Bone marrow (tissue), 2 donors: ENCODE data around the gene PLCD3.
A peak's percentile ranks its signal among the peaks of the same experiment; 100 is the strongest.

Source experiments
- DNase-seq, 2 donors: peaks; one replicate each; lab custom pipeline; 2025; lab: John Stamatoyannopoulos, UW

PLCD3 gene

DNA sequence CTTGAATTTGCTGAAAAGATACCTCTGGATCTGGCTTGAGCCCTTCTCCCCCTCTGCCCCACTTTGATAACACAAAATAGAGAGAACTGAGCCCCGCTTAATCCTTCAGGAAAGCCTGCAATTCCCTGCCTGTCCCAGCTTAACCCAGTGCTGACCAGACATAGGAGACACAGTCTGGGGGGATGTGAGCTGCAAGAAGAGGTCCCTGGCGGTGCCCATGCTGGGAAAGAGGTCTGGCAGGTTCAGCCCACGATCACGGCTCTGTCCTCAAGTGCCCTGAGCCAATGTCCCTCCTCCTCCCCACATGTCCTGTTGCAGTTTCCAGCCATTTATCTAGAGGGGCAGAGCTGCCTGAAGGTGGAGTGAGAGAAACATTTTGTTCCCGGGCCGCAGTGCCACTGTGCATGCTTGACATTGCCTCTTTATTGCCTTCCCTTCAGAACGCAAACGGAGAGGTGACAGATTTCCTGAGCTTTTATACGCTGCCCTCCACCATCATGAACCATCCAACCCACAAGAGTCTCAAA, 29.0 kb downstream of the PLCD3 start:
- no peak for DNase-seq

DNA sequence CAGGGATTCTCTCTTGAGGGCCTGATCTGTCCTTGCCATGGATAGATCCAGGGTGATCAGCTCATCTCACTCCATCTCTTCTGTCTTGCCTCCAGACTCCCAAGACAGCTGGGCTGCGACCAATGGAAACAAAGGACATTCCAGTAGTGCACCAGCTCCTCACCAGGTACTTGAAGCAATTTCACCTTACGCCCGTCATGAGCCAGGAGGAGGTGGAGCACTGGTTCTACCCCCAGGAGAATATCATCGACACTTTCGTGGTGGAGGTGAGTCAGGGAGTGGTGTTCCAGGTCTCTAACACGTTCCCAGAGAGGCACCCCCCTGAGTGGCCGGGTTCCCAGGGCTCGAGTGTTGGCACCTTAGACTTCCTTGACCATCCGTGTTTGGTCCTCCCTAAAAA, 29.5 kb downstream of the PLCD3 start:
- DNase-seq, result no peak

DNA sequence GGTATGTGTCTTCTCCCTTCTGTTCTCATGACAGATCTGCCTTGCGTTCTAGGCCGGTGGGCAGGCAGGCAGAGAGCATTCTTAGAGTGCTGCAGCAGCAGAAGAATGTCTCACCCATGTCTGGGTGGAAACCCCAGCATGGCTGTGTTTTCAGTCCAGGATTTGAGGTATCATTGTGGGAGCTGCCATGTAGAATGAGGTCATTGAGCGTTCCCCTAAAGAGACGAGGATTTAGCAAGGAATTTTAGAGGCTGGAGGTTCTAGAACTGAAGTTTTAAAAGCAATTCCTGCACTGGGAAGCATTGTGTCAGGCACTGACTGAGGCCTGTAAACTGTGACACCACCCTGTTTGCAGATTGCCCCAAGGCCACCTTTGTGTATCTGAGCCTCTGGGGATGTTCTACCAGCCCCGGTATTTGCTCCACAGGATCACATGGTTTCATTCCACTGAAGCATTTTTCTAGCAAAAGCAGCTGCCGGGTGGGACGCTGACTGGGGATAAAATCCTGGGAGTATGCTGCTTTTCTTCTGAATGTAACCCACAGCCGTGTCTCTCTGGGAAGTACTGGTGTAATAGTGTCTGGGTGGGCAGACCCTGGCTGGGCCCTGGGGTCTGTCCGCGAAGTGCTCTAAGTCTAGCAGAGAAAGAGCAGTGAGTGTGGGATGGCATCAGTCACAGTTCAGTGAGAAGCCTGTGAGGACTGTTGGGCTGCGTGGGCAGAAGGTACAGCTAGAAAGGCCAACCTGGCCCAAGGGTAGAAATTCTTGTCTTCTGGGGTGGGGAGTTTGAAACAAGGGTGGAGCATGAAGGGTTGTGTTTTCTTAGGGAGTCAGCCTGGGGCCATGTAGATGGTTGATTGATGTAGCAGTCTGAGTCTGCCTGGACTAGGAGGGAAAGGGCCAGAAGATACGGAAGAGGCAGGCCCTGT, 30.2 kb downstream of the PLCD3 start:
- no peak for DNase-seq

DNA sequence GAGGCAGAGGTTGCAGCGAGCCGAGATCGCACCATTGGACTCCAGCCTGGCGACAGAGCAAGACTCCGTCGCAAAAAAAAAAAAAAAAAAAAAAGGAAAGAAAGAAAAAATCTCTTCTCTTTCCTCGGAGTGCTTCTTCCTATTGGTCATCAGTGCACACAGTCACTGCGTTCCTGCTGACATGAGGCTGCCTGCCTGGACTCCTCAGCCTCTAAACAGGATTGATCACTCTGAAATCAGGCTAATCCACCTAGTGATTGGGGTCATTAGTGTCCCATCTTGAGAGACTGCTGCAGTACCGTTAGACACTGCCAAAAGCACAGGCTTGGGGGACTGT, 30.8 kb downstream of the PLCD3 start:
- DNase-seq, result no peak

DNA sequence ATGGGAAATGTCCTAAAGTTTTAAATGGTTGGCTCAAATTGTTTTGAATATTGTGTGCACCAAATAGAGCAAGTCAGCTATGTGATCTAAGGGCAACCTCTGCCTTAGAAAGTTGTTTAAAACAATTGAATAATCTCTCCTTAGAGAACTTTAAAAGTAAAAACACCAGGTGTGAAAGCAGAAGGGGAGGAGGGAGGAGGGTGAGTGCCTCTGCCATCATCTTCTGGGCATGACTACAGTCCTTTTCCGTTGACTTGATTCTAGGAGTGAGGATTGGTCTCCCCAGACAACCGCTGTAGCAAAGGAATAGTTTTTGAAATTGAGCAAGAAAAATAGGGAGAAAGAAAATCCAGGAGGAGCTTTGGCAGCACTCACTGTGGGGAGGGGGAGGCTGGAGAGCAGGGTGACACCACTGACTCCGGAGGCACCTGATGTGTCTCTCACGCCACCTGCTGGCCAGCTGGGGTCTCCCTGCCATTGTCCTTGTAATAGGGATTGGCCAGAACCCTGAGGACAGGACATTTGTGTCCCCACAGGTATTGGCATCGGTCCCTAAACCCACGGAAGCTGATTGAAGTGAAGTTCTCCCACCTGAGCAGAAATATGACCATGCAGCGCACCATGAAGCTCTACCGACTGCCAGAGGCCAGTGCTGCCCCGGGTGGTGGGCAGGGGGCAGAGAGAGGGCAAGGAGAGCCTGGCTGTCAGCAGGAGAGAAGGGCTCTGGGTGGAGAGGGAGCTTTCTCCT, 33.3 kb downstream of the PLCD3 start:
- peak; percentile 30 to 35 for DNase-seq

DNA sequence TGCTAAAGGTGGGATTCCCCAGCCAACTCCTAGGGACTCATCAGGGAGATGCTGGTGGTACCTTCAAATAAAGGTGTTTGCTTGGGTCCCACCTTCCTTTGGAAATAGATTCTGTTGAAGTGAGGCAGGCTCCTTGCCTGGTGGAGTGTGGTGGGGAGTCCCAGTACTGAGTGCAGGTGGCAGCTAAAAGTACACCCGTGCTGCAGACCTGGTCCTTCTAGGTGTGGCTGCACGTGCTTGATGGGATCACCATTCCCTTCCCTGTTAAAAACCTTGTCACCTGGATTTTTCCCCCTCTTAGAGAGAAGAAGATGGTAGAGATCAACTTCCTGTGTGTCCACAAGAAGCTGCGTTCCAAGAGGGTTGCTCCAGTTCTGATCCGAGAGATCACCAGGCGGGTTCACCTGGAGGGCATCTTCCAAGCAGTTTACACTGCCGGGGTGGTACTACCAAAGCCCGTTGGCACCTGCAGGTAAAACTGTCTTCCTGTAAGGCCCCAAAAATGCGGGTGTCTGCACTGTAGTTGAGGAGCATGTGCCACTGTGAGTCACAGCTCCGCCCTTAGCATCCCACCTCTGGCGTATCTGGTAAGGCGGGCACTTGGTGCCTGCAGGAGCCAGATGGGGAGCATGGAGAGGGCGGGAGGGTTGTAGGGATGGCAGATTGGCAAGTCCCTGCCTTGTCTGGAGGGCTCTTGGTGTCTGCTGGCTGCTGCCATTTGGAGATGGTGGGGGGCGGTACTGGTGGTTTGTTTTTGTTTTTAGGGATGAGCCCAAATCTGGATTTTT, 34.0 kb downstream of the PLCD3 start:
- DNase-seq, result no peak

DNA sequence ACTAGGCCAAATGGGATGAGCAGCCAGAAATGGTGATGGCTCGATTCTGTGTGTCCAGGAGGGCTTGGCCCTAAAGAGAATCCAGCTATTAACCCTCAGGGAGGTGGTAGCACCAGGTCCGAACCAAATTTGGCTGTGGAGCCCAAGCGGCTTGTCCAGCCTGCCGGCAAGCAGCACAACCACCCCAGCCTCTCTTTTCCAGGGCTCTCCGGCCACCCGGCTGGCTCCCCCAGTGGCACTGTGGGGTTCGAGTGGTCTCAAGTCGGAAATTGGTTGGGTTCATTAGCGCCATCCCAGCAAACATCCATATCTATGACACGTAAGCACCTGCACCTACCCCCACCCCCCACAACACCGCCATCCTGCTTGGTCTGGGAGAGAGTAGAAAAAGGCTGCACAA, 35.4 kb downstream of the PLCD3 start:
- DNase-seq, result no peak

DNA sequence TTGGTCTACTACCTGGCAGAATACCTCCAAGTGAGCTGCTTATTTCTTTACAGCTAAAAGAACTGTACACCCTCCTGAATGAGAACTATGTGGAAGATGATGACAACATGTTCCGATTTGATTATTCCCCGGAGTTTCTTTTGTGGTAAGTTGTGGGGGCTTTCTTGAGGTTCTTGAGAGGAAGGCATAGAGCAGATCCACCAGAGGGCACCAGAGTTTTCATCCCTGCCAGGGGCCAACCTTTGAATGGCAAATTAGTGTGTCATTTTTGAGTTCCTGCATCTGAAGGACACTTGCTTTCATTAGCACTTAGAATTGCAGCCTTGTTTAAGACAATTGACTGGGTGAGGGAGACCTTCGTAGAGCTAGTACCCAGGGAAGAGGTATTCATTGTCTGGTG, 36.2 kb downstream of the PLCD3 start:
- peak in 1 of 2 donors; percentile 41 for DNase-seq

DNA sequence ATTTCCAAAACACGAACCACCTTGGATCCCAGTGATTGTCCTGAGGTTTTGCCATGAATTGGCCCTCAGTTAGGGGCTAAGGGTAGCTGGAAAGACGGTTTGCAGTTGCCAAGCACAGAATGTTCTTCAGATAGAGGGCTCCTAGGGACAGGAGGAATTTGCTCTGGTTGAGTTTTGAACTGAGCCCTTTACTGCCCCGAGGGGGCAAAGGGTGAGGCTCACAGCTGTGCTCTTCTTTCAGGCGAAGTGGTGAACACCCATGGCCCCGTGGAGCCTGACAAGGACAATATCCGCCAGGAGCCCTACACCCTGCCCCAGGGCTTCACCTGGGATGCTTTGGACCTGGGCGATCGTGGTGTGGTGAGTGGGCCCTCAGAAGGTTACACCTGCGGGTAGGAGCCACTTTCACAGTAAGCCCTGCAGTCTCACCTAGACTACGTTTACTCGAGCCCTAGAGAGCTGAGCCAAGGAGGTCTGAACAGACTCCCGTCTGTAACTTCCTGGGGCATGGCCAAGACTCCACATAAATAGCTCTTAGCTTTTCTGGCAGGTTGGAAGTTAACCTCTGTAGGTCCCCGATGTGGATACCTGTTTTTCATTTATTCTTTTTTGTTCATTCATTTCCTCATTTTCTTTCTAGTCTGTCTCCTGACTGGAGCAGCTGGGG, 38.7 kb downstream of the PLCD3 start:
- no peak for DNase-seq

DNA sequence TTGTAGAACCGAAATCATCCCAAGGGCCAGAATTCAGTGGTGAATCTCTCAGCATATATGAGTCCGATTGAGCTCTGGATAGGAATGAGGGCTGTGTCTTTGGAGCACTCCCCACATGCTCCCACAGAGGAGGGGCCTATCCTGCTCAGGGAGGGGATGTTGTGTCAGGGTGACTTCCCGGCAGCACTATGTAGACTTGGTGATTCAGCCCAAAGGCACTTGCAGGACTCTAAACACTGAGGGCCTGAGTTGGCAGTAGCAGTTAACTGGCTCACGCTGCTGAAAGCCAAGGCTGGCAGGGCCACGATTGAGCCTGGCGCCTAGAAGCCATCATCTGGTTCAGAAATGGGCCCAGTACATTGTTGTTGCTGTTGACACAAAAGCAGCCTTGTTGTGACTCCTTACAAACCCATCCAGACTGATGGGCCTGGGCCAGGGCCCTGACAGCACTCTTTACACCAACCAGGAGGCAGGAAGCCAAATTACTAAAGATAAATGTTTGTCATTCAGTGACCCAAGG, 39.3 kb downstream of the PLCD3 start:
- DNase-seq, result no peak

DNA sequence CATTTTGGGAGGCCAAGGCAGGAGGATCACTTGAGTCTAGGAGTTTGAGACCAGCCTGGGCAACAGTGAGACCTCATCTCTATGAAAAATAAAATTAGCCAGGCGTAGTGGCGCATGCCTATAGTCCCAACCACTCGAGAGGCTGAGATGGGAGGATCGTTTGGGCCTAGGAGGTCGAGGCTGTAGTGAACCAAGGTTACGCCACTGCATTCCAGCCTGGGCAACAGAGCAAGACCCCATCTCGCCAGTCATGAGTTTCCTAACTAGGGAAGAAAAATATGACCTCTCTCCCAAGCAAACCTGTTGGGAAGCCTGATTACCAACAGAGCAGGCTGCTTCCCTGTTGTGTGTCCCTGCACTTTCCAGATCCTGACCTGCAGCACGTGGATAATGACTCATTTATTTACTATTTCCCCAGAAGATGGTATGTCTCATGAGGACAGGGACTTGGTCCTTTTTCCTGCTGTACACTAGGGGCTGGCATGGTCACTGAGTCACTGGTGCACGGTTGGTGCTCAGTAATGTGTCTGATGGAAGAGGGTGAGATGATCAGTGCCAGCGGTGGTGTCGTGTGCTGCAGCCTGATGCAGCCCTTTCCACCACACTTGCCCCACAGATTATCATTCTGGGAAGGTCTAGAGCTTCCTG, 40.4 kb downstream of the PLCD3 start:
- no peak for DNase-seq

DNA sequence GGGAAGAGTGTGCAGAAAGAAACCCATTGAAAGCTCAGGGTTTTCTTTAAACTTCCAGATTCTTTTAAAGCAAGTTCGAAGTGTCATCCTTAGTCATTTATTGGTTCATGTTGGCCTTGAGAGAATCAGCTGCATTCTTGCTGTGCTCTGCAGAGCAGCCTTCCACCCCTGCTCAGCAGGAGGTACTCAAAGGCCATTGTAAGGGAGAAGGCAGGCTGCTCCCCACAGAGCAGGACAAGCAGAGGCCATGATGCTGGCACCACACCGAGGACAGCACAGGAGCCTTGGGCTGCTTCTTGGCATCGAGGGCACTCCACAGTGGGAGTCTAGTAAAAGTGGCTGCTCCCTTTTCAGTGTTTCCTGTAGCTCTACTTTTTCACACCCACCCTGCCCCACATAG, 41.6 kb downstream of the PLCD3 start:
- DNase-seq, result no peak

DNA sequence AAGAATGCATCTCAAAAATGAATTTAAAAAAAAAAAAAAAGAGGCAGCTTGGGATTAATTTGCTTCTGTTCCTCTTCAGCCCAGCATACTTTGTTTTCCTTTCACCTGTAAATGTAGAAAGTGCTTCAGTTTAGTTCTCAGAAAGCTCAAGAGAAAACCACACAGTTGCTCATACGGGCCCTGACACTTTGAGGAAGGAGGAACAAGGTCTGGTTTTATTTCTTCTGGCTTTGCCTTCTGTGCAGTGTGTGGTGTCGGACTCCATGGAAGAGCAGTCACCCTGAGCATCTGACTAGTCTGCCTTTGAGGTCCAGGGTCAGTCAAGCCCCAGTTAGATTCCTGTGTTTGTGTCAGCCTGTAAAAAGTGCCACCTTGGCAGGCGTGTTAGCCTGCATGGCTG, 43.6 kb downstream of the PLCD3 start:
- no peak for DNase-seq

DNA sequence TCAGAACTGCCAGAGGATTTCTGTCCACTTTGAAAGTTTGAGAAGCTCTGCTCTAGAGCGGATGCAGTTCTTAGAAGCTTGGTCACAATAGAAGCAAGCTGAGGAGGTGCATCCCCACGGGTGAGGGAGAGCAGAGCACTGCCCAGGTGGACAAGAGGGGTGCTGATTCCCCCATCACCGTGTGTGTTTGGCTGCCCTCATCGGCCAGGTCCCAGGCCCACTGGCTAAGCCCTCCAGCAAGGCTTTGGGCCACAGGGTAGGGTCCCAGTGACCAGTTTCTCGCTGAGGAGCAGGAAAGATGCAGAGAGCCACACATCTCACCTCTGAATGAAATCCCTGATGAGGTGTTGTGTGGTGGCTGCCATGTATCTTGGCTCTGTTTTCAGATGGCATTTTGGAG, 44.3 kb downstream of the PLCD3 start:
- no peak for DNase-seq

DNA sequence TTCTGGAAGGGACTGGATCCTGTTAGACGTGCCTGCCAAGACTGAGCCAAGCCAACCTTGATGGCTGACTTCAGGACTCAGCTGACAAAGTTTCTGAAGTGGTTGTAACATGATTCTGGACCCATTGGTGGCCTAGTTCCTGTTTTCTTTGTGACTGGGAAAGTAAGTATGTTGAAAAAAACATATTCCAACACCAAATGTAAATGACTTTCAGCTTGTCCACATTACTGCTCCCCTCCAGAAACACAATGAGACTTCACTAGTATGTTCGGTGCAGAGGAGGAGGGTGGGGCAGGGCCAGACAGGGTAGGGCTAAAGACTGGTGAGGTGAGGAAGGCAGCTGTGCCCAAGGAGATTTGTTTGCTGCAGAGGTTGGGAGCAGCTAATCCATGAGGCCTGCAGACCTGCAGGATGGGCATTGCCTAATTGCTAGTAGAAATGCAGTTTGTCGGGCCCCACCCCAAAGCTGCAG, 44.8 kb downstream of the PLCD3 start:
- no peak for DNase-seq

DNA sequence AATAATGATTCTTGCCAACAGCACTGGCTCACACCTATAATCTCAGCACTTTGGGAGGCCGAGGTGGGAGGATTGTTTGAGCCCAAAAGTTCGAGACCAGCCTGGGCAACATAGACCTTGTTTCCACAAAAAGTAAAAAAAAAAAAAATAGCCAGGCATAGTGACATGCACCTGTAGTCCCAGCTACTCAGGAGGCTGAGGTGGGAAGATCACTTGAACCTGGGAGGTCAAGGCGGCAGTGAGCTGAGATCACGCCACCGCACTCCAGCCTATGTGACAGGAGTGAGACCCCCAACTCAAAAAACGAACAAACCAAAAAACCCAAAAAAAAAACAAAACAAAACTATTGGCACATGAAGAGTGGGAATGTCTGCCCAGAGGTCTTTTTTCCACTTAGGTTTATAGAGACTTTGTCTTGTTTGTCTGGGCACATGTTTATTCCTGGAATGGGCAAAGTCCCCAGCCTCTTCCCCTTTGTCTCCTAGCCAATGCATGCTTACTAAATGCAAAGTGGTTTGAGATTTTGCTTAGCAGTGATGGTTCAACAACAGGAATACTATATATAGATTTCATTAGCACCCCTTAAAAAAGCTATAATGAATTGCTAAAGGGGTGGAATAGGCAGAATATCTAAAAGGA, 45.3 kb downstream of the PLCD3 start:
- no peak for DNase-seq

DNA sequence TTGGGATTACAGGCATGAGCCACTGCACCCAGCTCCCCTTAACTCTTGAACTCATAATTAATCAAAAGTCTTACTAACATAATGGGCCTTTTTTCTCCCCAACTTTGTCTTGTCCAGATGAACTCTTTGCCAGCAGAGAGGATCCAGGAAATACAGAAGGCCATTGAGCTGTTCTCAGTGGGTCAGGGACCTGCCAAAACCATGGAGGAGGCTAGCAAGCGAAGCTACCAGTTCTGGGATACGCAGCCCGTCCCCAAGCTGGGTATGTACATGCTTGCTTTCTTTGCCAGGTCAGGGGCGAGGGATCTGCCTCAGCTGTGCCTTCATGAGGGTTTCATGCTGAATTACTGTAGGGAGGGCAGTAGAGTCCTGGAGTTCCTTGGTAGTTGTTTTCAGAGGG, 45.9 kb downstream of the PLCD3 start:
- no peak for DNase-seq

DNA sequence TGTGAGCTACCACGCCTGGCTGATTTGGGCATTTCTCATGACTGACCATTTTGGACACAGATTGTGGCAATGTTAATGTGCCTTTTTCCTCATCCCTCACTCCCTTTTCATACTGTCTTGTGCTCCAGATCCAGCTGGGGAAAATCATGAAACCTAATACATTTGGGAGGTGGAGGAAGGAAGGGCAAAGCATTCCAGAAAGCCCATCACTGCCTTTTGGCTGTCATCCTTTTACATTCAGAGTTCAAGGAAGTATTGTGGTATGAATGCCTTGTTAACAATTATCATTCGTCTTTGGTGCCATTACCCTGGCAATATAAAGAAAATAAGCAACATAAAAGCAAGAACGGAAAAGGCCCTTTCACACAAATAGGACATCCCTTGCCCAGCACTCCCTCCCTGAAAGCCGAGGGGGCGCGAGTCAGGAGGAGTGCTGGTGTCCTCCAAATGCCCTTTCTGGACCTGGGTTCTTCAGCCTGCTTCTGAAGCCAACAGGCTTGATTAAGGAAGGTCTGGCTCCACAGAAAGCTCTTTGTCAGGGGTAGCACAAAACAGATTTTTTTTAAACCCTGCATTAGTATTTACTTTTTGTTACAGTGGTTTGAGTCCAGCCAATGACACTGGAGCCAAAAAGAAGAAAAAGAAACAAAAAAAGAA, 51.1 kb downstream of the PLCD3 start:
- DNase-seq, result no peak

DNA sequence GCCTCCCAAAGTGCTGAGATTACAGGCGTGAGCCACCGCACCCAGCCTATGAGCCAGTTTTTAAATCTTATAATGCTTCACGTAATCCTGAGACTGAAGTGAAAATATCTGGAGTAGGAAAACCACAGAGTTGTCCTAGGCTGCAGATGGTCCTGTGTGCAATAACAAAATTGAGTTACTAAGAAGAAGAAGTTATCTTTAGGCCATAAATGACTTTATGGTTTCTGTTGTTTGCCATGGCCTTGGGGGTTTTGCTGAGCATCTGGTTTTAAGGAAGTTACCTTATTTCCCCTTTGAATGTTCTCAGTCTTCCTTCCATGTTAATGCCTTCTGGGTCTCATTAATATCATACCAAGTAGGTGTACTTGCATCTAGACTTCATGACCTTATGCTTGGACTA, 54.7 kb downstream of the PLCD3 start:
- peak in 1 of 2 donors; percentile 77 for DNase-seq
